ENCODE data around the gene RNF157.

The RNF157 gene

DNA sequence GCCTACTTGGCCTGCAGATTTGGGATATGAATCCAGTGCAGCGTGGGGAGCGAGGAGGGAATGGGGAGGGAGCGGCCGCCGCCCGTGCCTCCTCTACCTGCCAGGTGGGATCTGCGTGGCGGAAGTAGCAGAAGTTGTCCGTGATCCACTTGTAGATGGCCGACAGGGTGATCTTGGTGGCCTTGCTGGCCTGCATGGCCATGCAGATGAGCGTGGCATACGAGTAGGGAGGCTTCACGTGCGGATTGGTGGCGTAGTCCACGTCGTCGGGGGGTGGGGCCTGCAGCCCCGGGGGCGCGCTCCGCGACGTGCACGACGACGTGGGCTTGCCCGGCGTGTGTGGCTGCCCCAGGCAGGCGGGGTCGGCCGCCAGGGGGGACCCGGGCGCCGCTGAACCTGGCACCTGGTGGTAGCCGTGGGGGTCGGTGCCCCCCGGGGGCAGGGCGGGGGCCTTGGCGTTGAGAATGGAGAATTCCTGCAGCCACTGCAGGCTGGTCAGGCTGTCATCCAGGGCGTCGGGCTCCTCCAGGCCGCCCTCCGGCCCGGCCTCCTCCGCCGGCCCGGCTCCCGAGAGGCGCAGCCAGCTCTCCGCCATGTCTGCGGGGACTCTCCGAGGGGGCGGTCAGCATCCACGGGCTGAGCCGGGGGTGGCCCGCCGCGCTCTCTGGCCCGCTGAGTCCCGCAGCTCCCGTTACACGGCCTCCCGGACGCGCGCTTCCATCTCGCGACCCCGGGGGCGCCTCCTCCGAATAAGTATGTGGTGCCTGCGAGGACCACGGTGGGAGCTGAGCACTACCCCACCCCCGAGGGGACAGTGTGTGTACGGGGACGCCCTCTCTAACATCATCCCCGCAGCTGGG, 100.3 kb downstream of the RNF157 start:
- DNase-seq (ENCODE audit: low spot score), result no peak

DNA sequence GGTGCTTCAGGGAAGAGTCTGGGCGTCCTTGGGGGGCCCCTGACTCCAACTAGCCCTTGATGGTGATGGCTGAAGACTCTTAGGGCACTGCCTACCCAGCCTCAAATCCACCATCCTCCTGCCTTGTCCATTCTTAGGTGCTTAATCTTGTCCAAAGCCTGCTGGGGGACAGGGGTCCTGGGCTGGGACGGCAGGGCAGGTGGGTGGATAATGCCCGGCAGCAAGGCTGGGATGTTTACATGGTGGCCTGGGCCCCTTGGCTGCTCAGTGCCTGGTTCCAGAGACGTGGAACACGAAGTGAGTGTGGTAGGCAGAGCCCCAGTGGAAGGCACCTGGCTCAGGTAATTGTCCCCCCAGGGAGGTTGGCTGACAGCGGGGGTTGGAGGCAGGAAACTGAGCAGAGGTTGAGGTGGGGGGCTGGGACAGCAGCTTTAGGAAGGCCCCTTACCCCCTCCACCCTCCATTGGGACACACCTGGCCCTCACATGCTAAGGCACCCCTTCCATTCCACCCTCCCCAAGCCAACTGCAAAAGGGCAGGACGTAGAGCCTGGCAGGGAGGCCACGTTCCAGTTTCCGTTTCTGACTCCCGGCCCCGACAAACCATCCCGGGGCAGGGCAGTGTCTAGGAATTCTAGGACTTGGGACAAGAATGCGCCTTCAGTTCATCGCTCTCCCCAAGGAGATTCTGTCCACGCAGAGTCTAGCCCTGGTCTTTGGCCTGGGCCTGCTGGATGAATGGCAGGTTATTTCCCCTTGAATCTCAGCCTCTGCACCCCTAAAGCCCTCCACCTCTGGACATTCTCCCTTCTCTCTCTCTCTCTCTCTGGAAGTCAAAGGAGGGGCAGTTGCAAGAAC, 101.2 kb downstream of the RNF157 start:
- DNase-seq (ENCODE audit: low spot score), result no peak

DNA sequence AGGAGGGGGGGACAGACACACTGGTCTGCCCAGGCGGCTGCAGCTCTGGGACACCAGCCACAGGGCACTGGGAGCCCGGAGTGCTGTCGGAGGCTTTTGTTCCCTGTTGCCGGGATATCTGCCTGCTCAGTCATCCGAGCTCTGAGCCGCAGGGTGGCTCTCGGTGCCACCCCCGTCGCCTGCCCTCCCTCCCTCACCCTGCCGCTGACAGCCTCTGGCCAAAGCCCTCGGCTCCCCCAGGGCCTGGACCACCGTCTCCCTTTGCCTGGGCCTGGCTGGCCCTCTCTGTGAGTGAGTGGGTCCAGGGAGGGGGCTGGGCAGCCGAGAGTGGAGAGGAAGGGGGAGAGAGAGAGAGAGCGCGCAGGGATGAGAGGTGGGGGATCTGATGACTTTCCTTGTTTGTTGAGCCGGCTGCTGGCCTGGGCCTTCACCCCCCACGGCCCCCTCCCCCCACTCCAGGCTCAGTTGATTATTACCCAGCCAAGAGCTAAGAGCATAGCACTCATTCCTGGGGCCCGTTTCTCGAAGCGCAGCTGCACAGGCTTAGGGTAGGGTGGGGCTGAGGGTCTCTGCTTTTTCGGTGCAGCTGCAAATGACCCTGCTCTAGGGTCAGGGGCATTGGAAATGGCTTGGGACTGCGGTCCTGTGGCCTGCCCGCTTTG, 101.9 kb downstream of the RNF157 start:
- DNase-seq (ENCODE audit: low spot score), result no peak

DNA sequence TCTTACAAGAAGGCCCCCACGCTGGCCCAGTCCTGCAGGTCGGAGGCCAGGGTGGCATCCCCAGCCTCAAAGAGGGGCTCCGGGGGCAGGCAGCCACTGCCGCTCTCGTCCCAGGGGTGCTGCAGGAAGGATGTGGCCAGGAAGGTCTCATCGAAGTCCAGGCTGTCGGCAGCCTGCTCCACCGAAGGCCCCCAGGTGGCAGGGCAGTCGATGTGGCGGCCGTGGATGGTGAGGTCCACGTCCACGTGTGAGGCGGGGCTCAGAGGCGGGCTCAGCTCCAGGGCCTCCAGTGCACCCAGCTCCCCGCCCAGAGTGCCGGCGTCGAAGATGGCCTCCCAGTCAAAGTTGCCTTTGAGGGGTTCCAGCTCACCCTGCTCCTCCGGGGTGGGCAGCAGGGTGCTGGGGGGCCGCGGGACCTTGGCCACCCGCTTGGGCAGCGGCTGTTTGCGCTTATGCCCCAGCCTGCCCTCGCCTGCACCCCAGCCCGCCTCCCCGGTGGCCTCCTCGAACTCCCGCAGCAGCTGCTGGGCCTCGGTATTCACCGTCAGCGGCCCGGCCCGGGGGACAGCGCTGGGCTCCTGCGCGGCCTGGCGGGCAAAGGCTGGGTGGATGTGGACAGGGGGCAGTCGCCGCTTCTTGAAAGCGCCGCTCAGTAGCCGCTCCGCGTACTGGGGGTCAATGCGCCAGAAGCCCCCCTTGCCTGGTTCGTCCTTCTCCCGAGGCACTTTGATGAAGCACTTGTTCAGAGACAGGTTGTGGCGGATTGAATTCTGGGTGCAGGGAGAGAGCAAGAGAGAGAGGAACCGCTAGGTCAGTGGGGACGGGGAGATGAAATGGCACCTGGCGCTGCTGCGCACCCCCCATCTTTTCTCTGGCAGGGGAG, 102.7 kb downstream of the RNF157 start:
- DNase-seq (ENCODE audit: low spot score), result no peak

DNA sequence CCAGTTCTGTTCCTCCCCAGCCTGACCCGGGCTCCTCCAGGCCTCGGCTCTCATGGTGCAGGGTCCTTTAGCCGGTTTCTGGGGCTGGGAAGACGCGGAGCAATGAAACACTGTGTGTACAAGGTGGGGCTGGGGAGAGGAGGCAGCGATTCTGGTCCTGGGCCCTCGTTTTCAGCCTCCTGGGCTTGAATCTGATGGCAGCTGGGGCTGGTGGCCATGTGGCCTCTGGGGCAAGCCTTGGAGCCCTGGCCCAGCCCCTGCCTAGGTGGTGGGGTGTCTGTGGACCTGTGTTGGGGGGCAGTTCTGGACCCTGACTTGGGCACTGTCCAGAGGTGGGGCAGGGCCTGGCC, 103.3 kb downstream of the RNF157 start:
- DNase-seq (ENCODE audit: low spot score), result no peak

DNA sequence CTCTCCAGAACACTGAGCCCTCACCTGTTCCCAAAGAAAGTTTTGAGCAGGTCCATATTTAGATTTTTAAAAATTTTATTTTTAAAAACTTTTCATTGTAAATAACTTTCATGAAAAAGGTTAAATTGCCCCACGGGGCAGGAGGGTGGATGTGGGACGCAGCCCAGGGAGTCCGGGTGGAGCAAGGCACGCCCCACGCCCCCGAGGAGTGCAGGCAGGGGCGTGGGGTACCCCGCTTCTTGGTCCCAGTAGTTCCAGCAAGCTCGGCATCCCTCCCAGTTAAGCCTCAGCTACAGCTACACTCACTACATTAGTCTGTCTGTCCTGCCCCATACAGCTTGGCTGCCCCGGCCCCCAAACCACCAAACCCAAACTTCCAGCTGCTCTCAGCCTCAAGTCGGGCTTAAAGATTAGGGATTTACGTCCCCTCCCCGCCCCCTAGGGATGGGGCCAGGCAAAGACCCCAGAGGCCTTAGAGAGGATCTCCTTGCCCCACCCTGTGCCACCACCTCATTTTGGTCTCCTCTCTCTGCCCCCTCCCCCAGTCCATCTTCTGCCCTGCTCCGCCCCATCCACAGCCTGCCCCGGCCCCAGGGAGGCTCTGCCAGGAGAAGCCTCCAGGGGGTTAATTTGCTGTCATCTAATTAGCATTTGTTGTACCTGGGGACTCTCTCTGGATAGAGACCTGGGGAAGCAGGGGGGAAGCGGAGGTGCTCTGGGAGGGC, 103.9 kb downstream of the RNF157 start:
- DNase-seq (ENCODE audit: low spot score), result no peak

DNA sequence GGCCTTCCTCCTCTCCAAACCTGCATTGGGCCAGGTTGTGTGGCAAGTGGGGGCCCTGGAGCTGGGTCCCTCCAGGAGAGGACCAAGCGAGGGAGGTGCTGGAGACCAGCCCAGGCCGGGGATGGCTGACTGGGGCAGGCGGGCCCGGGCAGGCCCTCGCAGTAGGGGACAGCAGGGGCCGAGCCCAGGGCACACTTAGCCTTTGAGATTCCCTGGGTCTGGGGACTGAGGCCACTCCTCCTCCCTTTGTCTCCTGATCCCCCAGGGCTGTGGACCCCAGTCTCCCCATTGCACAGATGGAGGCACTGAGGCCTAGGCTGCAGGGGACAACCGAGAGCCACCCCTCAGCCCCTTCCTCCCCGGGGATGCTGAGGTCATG, 104.5 kb downstream of the RNF157 start:
- DNase-seq (ENCODE audit: low spot score), result no peak

DNA sequence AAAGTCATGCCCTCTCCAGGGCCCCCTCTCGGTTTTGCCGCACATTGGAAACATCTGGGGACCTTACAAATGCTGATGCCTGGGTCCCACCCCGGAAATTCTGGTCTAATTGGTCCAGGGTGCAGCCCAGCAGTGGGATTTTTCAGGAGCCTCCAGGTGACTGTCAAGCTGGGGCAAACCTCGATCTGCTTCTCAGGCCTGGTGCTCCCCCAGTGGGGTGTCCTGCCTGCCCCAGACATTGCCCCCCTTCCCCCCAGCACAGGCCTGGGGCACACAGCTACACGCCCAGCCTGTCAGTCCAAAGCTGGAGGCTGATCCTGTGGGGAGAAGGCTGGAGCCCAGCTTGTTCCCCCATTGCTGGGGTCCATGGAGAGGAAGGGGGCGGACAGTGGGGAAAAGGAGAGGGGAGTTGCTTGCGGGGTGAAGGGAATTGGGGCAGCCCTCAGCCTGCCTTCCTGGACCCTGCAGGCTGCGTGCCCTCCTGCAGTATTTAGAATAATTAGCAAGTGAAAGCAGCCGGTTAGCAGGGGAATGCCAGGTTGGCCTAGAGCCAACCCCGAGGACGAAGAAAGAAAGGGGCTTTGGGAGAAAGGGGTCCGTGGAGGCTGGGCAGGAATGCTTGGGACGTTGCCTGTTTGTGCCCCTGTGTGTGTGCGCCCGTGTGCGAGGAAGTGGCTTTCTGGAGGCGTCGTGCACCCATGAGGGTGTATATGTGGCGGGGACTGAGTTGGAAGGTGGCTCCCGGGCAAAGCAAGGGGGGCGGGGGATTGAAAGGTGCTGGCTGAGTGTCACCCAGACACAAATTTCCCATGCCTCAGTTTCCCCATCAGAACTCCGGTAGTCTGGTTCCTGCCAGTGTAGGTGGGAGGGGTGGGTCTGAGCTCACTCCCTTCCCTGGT, 105.1 kb downstream of the RNF157 start:
- no peak for DNase-seq (ENCODE audit: low spot score)

DNA sequence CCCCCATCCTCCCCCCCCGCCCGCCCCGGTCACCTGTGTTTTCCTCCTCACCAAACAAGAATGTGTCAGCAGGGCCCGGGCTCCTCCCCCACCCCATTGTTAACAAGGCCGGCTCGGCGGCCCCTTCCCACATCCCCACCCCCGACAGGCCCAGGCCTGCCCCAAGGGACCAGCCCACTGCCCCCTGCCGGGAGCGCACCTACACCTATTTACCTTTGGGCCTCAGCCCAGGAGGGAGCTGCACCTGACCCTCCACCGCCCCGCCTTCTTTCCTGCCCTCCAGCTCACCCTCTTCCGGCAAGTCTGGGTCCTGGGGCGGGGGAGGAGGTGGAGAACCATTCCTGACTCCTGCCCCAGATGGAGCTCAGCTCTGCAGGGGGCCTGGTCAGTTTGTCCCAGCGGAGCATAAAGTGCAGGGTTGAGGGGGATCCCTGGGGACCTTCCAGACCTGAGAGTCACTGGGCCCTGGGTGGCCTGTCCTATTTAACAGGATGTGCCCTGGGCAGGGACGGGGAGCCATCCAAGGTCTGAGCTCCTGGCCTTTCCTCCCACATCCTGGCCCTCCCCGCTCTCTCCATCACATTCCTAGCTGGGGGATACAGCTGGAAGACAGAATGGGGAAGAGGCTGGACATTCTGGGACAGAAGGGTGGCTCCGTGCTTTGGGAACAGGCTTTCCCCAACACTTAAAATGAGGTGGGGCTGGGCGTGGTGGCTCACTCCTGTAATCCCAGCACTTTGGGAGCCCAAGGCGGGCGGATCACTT, 107.5 kb downstream of the RNF157 start:
- no peak for DNase-seq (ENCODE audit: low spot score)

DNA sequence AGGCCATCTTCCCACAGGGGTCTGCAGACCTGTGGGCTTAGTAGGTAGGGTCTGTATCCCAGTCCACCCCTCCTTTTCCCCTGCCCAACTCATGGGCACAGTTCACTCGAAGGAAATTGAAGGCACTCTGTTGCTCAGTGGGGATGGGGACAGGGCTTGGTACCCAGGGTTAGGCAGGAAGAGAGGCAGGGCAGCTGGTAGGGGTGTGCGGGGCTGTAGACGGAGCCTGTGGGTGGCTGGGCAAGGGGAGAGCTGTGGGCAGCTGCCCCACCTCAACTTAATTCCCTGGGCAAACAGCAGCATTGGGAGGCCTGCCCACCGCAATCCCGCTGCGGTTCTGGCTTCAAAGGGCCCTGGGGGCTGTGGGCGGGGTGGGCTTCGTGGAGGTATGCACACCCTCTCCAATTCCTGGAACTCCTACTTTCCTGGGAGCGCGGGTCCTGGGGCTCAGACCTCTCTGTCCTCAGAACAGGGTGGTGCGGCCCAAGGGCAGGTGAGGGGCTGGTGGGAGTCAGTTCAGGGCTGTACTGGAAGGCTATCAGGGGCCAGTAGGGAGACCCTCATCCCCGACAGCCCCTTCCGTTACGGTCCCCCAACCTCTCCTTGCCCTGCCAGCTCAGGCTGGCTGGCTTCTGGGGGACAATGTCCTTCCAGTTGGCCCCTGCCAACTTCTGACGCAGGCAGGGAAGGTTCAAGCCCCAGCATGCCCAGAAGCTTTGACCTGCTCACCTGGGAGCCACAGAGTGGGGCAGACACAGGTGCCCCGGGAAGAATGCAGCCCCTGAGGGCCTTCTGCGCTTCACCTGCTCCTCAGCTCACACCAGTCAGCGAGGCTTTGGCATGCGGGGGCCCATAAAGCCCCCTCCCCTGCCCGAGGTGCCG, 108.4 kb downstream of the RNF157 start:
- no peak for DNase-seq (ENCODE audit: low spot score)

DNA sequence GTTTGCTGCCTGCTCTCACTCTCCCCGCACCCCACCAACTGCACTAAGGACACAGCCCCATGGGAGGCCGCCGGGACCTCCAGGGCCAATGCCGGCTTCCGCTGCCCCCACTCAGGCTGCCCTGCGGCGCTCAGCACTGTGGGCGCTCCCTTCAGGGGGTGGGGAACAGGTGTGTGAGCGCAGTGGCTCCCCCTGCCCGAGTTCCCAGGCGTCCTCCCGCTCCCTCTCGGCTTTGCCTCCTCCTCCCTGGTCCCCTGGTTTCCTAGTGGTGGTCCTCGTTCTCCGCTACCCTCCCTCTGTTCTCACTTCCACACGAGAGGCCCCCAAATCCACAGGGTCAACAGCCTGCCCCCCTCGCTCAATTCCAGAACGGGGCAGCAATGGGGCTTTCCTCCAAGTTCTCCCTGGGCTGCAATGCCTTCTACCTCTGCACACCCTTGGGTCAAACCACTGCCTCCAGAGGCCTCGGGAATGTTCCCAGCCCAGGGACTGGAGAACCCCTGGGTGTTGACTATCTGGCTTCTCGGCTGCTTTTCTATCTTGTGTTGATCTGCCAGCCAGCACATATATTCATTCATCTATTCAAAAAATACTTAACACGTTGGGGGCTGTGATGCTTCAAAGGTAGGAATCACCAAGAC, 109.1 kb downstream of the RNF157 start:
- DNase-seq (ENCODE audit: low spot score), result no peak

DNA sequence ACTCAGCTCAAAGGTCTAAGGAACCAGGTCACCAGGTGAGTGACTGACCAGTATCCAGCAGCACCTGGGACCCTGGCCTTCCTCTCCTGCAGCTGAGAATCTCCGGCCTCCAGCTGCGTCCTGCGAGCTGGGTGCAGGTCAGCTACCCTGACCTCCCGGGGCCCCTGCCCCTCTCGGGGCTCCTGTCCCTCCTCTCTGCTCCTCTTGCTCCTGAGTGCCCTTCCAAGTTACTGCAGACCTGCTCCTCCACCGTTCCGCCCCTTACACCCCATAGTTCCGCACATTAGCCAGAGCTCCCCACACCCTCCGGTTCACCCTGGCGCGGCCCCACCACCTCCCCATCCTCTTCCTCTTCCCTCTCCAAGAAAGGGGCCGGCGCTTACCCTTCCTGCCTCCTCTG, 109.8 kb downstream of the RNF157 start:
- DNase-seq (ENCODE audit: low spot score), result no peak

DNA sequence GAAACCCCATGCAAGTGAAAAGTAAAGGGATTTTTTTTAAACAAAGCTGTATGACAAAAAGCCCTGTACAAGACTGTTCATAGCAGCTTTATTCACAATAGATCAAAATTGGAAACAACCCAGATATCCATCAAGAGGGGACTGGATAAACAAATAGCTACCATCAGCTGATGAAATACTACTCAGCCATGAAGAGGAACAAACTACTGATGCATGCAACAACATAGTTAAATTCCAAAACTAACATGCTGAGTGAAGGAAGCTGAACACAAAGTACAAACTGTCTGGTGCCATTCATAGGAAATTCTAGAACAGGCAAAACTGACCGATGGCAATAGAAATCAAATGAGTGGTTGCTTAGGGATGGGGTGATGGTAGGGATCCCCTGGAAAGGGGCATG, 114.4 kb downstream of the RNF157 start:
- no peak for DNase-seq (ENCODE audit: low spot score)

DNA sequence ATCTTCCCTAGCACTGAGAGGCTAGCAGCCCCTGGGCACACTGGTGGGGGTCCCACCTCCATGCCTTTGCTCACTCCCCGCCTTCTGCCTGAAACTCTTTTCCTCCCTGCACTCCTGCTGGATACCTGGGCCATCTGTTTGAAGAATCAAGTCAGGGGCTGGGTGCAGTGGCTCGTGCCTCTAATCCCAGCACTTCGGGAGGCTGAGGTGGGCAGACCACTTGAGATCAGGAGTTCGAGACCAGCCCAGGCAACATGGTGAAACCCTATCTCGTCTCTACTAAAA, 115.0 kb downstream of the RNF157 start:
- no peak for DNase-seq (ENCODE audit: low spot score)

DNA sequence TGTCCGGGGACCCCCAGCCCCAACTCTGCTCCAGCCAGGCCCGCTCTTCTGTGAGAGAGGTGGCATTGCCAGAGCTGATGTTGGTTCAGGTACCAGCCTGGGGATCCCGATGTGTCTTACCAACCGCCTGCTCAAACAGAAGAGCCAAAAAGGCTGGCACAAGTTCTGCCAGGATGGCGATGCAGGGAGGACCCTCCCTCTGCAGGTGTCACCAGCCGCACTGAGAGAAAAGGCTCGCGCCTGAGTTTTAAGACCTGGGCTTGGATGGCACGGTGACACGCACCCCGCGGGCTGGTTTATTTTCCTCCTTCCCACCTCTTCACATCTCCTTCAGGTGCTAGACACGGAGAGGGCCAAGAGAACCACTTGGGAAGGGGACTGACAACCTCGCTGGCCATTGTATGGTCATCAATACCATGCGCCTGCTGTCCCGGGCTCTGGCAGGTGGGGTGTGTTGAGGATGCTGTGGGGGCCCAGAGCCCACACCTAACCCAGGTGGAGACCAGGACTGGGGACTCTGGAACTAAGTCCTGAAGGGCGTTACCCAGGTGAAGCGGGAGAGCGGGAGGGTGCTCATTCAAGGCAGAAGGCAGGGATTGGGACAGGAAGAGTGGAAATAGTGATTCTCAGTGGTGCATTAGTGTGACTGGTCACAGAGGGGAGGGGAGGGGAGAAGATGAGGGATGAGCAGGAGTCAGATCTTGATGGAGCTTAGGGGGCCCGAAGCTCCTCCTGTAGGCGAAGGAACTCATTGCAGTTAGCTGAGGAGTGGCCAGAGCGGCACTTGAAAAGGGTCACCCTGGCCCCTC, 115.5 kb downstream of the RNF157 start:
- no peak for DNase-seq (ENCODE audit: low spot score)

DNA sequence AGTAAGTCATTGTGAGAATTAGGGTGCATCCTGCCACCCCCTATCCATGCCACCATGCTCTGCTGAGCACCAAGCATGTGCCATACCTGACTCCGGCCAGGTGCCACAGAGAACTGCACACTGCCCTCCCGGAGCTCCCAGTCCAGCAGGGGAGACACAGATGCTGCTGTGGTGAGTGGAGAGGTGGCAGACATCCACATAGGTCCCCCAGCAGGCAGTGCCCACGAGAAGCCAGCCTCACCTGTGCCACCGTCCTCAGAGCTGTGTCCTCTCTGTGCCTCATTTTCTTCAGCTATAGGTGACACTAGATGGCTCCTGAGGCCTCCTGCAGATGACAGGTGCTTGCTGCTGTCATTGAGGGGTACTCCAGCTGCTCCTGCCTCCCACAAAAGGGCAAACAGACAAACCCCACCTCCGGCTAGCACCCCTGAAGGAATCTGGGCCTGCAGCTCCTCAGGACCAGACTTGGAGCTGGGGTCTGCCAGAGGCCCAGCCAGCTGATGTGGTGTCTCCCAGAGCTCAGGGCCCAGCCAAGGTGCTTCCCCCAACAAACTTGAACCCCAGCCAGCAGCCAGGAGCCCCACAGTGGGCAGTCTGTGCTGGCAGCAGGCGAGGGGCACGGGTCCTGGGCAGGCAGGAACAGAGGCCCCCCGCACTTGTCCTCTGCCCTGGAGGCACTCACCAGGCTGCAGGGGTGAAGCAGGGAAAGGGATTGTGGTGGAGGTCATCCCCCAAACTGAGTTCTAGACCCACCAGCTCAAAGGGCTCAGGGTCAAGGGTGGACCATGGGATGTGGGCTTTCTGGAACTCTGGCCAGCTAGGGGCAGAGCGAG, 116.3 kb downstream of the RNF157 start:
- DNase-seq (ENCODE audit: low spot score), result no peak

DNA sequence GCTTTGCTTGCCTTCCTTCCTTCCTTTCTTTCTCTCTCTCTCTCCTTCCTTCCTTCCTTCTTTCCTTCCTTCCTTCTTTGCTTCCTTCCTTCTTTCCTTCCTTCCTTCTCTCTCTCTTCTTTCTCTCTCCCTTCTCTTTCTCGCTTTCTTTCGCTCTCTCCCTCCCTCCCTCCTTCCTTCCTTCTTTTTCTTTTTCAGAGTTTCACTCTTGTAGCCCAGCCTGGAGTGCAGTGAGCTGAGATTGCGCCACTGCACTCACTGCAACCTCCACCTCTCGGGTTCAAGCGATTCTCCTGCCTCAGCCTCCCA, 117.1 kb downstream of the RNF157 start:
- no peak for DNase-seq (ENCODE audit: low spot score)
